CD4-positive, alpha-beta T cell (primary cell): ENCODE measurements around the gene TAP2. TPM values are rescaled to one million over a fixed set of nuclear protein-coding genes. Genes with fewer than 3 reads are reported as not detected.

Source experiments
- ATAC-seq: fragments of 200-7000 bp; cut with Tn5 transposase; one replicate; pipeline ENCODE4 v1.10.0; 2022; ENCODE audit warnings: mild to moderate bottlenecking; ENCODE audit not compliant: poor library complexity
- CTCF ChIA-PET: fragments of 350-600 bp; sonication (Branson Sonifier 250); formaldehyde crosslinking; loops from one replicate; lab custom pipeline; 2021; ENCODE audit warnings: antibody characterized with exemption, inconsistent platforms; lab: Charles Lee
- POLR2A ChIA-PET: fragments of 350-600 bp; sonication (Branson Sonifier 250); formaldehyde crosslinking; loops from one replicate; lab custom pipeline; 2021; ENCODE audit warnings: antibody characterized with exemption, inconsistent platforms; lab: Charles Lee
- DNase-seq, 14 experiments: peaks; one replicate each; pipeline ENCODE4 v3.0.0-alpha.2; 2013 to 2020; ENCODE audit warnings: mixed read lengths in 2 of 14
- H3K27ac ChIP-seq, 2 donors: one replicate each; pipeline versions ENCODE4 v1.5.1 to v1.7.0; 2013; ENCODE audit warnings: low read length in 2 of 2, low read depth in 1 of 2, mild to moderate bottlenecking in 1 of 2
- H3K27me3 ChIP-seq, 2 experiments: 1 replicate in 1 of 2; 2 replicates in 1 of 2; pipeline versions ENCODE4 v1.6.1 to v1.7.0; 2013; ENCODE audit warnings: low read length in 2 of 2, control low read depth in 1 of 2, mild to moderate bottlenecking in 1 of 2, moderate library complexity in 1 of 2; ENCODE audit not compliant: insufficient read depth in 2 of 2, control insufficient read depth in 1 of 2
- H3K36me3 ChIP-seq: one replicate; pipeline ENCODE4 v1.6.1; 2013; ENCODE audit warnings: low read length, control low read depth; ENCODE audit not compliant: insufficient read depth
- H3K4me1 ChIP-seq: one replicate; pipeline ENCODE4 v1.6.1; 2013; ENCODE audit warnings: low read length, control low read depth; ENCODE audit not compliant: insufficient read depth
- H3K4me3 ChIP-seq: one replicate; pipeline ENCODE4 v1.5.1; 2013; ENCODE audit warnings: mild to moderate bottlenecking, low read length, moderate library complexity
- H3K9me3 ChIP-seq, 2 experiments: 1 replicate in 1 of 2; 2 replicates in 1 of 2; pipeline versions ENCODE4 v1.6.1 to v1.7.0; 2013; ENCODE audit warnings: low read length in 2 of 2, mild to moderate bottlenecking in 2 of 2, control low read depth in 1 of 2, moderate library complexity in 1 of 2; ENCODE audit not compliant: control insufficient read depth in 1 of 2, insufficient read depth in 1 of 2
- H3K27ac Mint-ChIP-seq: one replicate; pipeline ENCODE4 v1.8.0; 2020; ENCODE audit warnings: mixed read lengths
- H3K27me3 Mint-ChIP-seq: one replicate; pipeline ENCODE4 v1.8.0; 2021; ENCODE audit warnings: mixed read lengths
- H3K36me3 Mint-ChIP-seq: one replicate; pipeline ENCODE4 v1.8.0; 2021; ENCODE audit warnings: low read depth, mixed read lengths
- H3K4me1 Mint-ChIP-seq: one replicate; pipeline ENCODE4 v1.8.0; 2021; ENCODE audit warnings: low read depth, mixed read lengths
- H3K4me3 Mint-ChIP-seq: one replicate; pipeline ENCODE4 v1.8.0; 2020; ENCODE audit warnings: mild to moderate bottlenecking, mixed read lengths
- H3K9me3 Mint-ChIP-seq: one replicate; pipeline ENCODE4 v1.8.0; 2020; ENCODE audit warnings: mixed read lengths
- CTCF ChIP-seq: fragments of 200-600 bp; IDR thresholded peaks from one replicate; pipeline ENCODE4 v1.8.0; 2022; ENCODE audit warnings: antibody characterized with exemption, mild to moderate bottlenecking
- intact Hi-C, 2 experiments: fragments of 100-400 bp; cut with DNase I in 1 of 2; cut with micrococcal nuclease in 1 of 2; formaldehyde crosslinking; loops; one replicate each; pipeline versions ENCODE4 v1.15.1 to v1.9.0; 2023 to 2025; cut with DNase I, micrococcal nuclease
- total RNA-seq, 174 experiments: library from RNA in 2 of 174; stranded (reverse) in 2 of 174; gene quantifications; one replicate each; pipeline ENCODE4 v1.2.3 and lab custom pipeline; 2021 to 2026

The TAP2 gene
- total RNA-seq, 2 experiments from 2014 or later, result 165 to 171 TPM

- no peak for ATAC-seq
- H3K36me3 ChIP-seq, result peaks cover 75% of the 10 kb centered on the region
- peaks cover 91% of the 10 kb centered on the region for H3K4me1 Mint-ChIP-seq
- peak overlapping the region; percentile 49 to 100 for H3K27ac ChIP-seq
- peak overlapping the region; percentile 99 for H3K27ac Mint-ChIP-seq
- H3K36me3 Mint-ChIP-seq, result peaks cover 97% of the 10 kb centered on the region
- no peaks in the 10 kb centered on the region for H3K9me3 Mint-ChIP-seq
- ChIA-PET POLR2A (interaction anchor here (0.6 to 3.4 kb wide), 3 partner anchors 10 to 226 kb away, joined by 3 to 35 read pairs (median 18); partner anchors contain the start of gene TAP2), CTCF (interaction anchor here (3.2 kb wide), 1 partner anchor 11 kb away, joined by 31 read pairs; the partner anchor contains the start of gene TAP2)
- no peaks in the 10 kb centered on the region for H3K27me3 Mint-ChIP-seq
- no peaks in the 10 kb centered on the region for H3K9me3 ChIP-seq
- peak in 1 of 14 experiments; percentile 2 for DNase-seq
- intact Hi-C loops, result loop anchor here (10.0 kb wide), 2 partner anchors 356 to 1396 kb away; partner anchors contain the start of genes HSD17B8 (in 1 of the 2), RING1 (in 1 of the 2), RXRB (in 1 of the 2) and SLC39A7 (in 1 of the 2)
- H3K4me3 Mint-ChIP-seq, result peak overlapping the region; percentile 97
- TF ChIP-seq CTCF, result no peak
- peaks cover 74% of the 10 kb centered on the region for H3K4me1 ChIP-seq
- no peak overlapping the region for H3K4me3 ChIP-seq
- H3K27me3 ChIP-seq, result no peaks in the 10 kb centered on the region
Measured at GRCh38 chr6:32849126-32849525, 10.6 kb upstream of the TAP2 start.

GRCh38 chr6:32847795-32848194 lies 9.3 kb upstream of the TAP2 start:
- H3K4me3 ChIP-seq, result no peak overlapping the region
- no peak for DNase-seq
- TF ChIP-seq CTCF, result no peak

GRCh38 chr6:32847004-32847403 lies 8.5 kb upstream of the TAP2 start:
- Histone ChIP-seq H3K9me3 (no peaks in the 10 kb centered on the region), H3K27me3 (no peaks in the 10 kb centered on the region), H3K36me3 (peaks cover 82% of the 10 kb centered on the region), H3K4me1 (peaks cover 79% of the 10 kb centered on the region), H3K27ac (peak overlapping the region; percentile 99 to 100), H3K4me3 (peak overlapping the region; percentile 94)
- H3K27ac Mint-ChIP-seq, result peak overlapping the region; percentile 99
- ChIA-PET POLR2A (interaction anchor here (1.6 to 11.2 kb wide), 5 partner anchors 9 to 124 kb away, joined by 4 to 901 read pairs (median 282); partner anchors contain the start of genes BRD2, PSMB9, TAP1 and TAP2), CTCF (interaction anchor here (1.7 to 4.0 kb wide), 3 partner anchors 7 to 21 kb away, joined by 8 to 66 read pairs (median 19); partner anchors contain the start of genes PSMB9, TAP1 and TAP2)
- no peak for TF ChIP-seq CTCF
- no peaks in the 10 kb centered on the region for H3K9me3 Mint-ChIP-seq
- no peak for DNase-seq
- no peak for ATAC-seq
- H3K36me3 Mint-ChIP-seq, result peaks cover 99% of the 10 kb centered on the region
- H3K4me1 Mint-ChIP-seq, result peaks cover 93% of the 10 kb centered on the region
- H3K4me3 Mint-ChIP-seq, result peak overlapping the region; percentile 97
- intact Hi-C loops, result loop anchor here (10.0 kb wide), 2 partner anchors 358 to 1398 kb away; partner anchors contain the start of genes HSD17B8 (in 1 of the 2), RING1 (in 1 of the 2), RXRB (in 1 of the 2) and SLC39A7 (in 1 of the 2)
- no peaks in the 10 kb centered on the region for H3K27me3 Mint-ChIP-seq

More at GRCh38 chr6:32847795-32848194, 9.3 kb upstream of the TAP2 start:
- ATAC-seq, result no peak
- Mint-ChIP-seq H3K9me3 (no peaks in the 10 kb centered on the region), H3K27ac (peak overlapping the region; percentile 99), H3K27me3 (no peaks in the 10 kb centered on the region), H3K4me1 (peaks cover 93% of the 10 kb centered on the region), H3K4me3 (peak overlapping the region; percentile 97), H3K36me3 (peaks cover 99% of the 10 kb centered on the region)
- intact Hi-C loops, result loop anchor here (10.0 kb wide), 2 partner anchors 357 to 1397 kb away; partner anchors contain the start of genes HSD17B8 (in 1 of the 2), RING1 (in 1 of the 2), RXRB (in 1 of the 2) and SLC39A7 (in 1 of the 2)
- peaks cover 76% of the 10 kb centered on the region for H3K36me3 ChIP-seq
- peaks cover 77% of the 10 kb centered on the region for H3K4me1 ChIP-seq
- POLR2A ChIA-PET, result interaction anchor here (1.6 to 11.2 kb wide), 2 partner anchors 9 to 10 kb away, joined by 4 to 901 read pairs; partner anchors contain the start of genes PSMB9, TAP1 and TAP2
- H3K9me3 ChIP-seq, result no peaks in the 10 kb centered on the region
- CTCF ChIA-PET, result interaction anchor here (1.7 to 4.0 kb wide), 2 partner anchors 9 to 20 kb away, joined by 8 to 19 read pairs; partner anchors contain the start of gene TAP2
- no peaks in the 10 kb centered on the region for H3K27me3 ChIP-seq
- peak overlapping the region; percentile 49 to 100 for H3K27ac ChIP-seq
